NCI-H1930 (cell line): Measurements from ENCODE around the gene TNFSF9.
"Not testable (repeated sequence)": the region's sequence is repeated elsewhere in the genome, so short reads cannot be mapped to it uniquely, and the experiment has no call there.

ENCODE experiments used
- DNase-seq, 2 experiments: peaks; one replicate each; lab custom pipeline; 2025; lab: John Stamatoyannopoulos, UW

Gene TNFSF9

DNA sequence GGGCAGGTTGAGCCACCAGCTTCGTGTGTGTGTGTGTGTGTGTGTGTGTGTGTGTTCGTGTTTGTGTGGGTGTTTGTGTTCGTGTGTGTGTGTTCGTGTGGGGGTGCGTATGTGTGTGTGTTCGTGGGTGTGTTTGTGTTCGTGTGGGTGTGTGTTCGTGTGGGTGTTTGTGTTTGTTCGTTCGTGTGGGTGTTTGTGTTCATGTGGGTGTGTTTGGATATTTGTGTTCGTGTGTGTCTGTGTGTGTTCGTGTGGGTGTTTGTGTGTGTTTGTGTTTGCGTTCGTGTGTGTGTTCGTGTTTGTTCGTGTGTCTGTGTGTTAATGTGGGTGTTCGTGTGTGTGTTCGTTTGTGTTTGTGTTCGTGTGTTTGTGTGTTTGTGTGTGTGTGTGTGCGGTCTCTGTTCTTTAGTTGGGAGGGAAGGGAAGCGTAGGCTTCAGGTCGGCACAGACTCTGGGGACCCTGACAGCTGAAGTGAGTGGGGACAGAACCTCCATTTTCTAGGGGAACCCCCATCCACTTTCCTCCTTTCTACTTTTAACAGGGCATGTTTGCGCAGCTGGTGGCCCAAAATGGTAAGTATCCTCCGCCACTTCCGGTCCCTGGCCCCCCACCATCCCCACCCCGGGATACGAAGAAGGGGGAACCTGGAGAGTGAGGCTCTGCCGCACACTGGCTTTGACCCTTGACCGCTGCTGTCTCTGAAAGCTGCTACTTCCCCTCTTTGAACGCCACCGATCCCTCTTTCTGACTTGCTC is 1.6 kb downstream of the TNFSF9 start:
- DNase-seq = no peak

DNA sequence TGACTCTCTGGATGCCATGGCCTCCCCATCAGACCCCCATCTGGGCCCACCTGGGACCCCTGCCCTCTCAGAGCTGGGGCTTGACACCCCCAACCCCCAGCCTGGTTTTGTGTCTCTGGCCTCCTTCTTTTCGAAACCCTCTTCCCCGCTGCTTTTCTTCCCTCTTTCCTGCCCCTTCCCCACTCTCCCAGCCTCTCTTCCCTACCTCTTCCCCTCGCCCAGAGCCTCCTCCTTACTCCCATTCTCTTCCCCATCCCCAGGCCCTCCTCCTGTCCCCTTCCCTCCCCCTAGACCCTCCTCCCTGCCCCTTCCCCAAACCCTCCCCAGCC is 2.1 kb downstream of the TNFSF9 start:
- DNase-seq = no peak

DNA sequence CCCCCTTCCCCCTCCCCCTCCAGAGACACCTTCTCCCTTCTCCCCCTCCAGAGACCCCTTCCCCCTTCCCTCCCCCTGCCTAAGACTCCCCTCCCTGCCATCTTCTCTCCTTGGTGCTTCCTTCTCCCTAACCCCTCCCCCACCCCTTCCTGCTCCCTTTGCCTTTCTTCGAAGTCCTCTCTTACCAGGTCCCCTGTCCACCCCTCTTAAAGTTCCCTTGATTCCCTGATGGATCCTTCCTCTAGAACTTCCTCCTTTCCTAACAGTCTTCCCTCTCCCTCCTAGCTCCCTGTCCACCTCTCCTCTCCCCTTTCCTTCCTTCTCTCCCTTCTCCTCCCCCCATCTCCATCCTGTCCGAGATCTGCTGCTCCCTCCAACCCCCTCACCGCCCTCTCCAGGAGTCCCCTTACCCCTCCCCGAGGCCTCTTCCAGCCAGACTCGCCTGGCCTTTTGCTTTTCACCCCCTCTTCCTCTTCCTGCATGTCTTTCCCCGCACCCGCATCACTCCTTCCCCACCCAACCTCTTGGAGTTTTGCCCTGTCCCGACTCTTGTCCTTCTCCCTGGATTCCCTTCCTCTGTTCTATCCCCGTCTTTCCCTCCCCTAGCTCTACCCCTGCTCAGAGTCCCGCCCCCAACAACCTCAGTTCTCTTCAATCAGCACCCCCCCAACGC is 3.1 kb downstream of the TNFSF9 start:
- DNase-seq = no peak

DNA sequence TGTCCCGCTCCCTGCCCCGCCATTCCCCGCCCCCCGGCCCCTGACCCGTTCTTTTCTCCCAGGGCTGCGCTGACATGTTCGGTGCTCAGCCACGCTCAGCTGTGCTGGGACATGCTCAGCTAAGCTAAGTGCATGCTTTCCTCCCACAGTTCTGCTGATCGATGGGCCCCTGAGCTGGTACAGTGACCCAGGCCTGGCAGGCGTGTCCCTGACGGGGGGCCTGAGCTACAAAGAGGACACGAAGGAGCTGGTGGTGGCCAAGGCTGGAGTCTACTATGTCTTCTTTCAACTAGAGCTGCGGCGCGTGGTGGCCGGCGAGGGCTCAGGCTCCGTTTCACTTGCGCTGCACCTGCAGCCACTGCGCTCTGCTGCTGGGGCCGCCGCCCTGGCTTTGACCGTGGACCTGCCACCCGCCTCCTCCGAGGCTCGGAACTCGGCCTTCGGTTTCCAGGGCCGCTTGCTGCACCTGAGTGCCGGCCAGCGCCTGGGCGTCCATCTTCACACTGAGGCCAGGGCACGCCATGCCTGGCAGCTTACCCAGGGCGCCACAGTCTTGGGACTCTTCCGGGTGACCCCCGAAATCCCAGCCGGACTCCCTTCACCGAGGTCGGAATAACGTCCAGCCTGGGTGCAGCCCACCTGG is 3.7 kb downstream of the TNFSF9 start:
- DNase-seq = no peak

DNA sequence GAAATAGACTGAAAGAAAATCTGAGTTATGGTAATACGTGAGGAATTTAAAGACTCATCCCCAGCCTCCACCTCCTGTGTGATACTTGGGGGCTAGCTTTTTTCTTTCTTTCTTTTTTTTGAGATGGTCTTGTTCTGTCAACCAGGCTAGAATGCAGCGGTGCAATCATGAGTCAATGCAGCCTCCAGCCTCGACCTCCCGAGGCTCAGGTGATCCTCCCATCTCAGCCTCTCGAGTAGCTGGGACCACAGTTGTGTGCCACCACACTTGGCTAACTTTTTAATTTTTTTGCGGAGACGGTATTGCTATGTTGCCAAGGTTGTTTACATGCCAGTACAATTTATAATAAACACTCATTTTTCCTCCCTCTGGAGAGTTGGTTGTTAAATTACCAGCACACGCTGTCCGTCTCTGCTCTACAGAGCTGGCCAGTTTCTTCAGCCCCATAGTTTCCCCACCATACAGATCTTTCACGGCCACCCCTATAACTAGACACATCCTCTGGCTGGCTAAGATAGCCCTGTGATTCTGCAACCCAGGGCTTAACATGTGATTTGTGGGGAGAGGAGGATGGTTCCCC is 4.8 kb downstream of the TNFSF9 start:
- no peak for DNase-seq

DNA sequence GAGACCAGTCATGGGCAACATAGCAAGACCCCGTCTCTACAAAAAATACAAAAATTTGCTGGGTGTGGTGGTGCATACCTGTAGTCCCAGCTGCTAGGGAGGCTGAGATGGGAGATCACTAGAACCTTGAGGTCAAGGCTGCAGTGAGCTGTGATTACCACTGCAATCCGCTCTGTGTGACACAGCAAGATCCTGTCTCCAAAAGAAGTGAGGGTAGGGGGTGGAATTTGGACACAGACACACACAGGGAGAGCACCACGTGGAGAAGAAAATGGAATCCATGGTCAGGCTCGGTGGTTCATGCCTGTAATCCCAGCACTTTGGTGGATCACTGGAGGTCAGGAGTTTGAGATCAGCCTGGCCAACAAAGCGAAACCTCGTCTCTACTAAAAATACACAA is 8.7 kb downstream of the TNFSF9 start:
- DNase-seq = no peak

DNA sequence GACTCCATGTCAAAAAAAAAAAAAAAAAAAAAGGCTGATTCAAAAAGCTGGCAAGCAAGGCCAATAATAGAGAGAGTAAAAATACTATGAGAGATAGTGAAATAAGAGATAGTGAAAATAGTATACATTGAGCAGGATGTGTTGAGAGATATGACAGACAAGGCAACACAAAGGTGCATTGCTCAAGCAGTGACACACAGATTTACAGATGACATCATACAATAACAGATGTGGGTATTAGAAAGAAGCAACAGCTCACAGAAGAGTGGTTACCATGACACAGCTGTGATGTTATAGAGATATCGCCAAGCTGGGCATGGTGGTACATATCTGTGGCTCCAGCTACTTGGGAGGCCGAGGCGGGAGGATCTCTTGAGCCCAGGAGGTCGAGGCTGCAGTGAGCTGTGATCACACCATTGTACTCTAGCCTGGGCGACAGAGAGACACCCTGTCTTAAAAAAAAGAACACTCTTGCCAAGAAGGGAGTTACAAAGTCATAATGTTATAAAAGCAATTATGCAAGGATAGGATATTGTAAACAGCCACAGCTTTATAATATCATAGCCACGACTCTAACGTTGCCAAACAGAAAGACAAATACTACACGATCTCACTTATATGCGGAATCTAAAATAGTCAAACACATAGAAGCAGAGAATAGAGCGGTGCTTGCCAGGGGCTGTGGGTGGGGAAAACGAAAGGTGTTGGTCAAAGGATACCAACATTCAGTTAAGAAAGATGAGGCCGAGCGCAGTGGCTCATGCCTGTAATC is 10.3 kb downstream of the TNFSF9 start:
- DNase-seq = no peak

DNA sequence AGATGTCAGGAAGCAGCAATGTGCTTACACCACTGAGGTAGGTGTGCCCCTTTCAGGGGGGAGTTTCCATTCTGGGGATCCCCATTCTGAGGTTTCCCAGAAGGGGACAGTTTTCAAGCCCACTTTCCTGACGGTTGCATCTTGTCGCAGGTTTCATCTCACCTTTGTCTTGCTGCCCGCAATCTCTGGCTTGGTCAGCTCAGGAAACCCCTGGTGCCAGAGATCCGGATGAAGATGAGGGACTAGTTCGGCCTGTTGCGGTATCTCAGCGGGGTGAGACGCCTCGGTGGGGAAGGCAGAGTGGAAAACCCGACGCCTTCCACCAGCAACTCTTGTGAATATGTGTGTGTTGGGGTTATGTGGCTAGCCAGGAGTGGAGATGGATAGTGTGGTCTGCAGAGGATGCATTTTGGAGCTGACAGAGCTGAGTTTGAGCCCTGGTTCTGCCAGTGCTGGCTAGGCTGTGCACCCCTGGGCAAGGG is 13.1 kb downstream of the TNFSF9 start:
- no peak for DNase-seq

DNA sequence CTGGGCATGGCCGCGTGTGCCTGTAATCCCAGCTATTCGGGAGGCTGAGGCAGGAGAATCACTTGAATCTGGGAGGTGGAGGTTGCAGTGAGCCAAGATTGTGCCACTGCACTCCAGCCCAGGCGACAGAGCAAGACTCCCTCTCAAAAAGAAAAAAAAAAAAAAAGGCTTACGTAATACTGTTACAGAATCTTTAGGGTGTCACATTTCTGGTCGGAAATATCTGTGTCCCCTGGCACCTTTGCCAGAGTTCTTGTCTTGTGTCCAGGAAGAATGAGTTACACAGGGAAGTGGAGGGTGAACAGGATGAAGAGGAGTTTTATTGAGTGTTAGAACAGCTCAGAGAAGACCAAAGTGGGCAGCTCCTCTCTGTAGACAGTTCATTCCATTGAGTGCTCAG is 19.9 kb downstream of the TNFSF9 start:
- not testable (repeated sequence) for DNase-seq

DNA sequence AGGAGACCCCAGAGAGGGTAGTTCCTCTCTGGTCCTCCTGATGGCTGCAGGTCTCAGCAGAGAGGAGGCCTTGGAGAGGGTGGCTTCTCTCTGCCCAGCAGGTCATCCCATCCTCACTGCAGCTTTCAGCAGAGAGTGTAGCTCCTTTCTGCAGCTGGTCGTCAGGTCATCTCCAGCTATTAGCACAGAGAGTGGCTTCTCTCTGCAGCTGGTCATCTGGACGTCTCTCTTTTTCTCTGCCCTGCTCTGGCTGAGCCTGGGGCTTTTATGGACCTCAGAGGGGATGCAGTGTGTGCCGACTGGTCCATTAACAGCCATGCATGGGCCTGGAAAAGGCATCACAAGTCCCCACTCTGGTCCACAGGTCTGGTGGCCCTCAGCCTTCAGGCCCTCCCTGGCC is 20.3 kb downstream of the TNFSF9 start:
- no peak for DNase-seq

DNA sequence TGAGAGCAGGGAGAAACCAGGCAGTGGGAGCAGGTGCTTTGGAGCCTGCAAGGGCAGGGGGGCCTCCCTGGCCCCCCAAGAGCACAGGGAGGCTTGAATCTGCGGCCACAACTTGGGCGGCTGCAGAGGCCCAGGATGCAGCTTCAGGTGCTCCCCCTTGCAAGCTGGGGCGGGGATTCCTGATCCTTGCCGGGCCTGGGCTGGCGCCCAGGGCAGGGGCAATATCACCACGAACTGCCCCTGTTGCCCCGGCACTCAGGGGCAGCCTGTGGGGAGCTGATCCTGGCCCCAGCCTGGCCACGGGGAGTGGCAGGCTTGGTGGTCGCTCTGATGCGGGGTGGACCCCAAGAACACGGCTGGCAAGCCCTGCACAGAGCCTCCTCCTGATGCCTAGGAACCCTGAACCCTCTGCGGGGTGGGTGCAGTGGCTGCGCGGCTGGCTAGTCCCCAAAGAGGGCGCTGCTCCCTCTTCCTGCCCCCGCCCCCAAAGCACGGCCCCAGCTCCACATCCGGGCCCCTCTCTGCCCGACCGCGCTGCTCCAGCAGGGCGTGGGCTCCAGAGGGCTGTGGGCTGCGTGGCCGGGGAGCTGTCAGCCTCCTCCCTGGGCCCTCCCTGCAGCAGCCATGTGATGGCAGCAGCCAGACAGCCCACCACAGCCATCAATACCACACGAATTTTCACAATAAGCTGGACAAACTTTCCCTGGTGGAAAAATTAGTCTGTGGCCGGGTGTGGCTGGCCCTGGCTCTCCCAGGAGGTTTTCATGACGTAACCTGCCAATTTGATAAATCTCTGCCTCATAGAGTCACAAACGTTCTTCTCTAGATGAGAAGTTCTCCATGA is 21.0 kb downstream of the TNFSF9 start:
- DNase-seq = peak in 1 of 2 experiments; percentile 26

DNA sequence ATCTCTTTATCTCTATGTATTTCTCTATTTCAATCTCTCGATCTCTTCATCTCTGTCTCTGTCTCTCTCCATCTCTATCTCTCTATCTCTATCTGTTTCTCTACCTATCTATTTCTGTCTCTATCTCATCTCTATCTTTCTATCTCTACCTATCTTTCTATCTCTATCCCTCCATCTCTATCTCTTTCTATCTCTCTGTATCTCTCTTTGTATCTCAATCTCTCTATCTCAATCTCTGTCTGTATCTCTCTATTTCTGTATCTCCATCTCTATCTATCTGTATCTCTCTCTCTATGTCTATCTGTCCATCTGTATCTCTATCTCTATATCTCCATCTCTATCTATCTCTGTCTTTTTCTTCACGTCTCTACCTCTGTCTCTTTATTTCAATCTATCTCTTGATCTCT is 25.2 kb downstream of the TNFSF9 start:
- no peak for DNase-seq

DNA sequence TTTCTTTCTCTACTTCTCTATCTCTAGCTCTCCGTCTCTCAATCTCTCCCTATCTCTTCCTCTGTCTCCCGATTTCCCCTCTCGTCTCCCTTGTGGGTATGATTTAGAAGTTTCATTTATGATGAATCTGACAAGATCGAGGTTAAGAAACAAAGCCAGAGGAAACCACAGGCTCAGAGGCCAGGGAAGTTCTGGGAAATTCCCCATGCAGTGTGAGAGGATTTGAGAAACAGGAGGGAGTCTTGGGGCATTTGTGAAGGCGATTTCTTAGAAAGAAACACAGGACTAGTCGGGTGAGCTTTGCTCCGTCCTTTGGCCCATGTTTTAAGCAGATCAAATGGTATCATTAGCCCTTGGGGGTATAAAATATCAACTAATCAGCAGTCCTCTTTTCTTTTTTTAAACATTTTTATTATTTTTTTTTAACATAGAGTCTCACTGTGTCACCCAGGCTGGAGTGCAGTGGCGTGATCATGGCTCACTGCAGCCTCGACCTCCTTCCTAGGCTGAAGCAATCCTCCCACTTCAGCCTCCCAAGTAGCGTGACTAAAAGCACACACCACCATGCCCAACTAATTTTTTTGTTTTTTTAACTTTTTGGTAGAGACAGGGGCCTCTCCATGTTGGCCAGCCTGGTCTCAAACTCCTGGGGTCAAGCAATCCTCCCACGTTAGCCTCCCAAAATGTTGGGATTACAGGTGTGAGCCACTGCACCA is 25.8 kb downstream of the TNFSF9 start:
- DNase-seq = no peak

DNA sequence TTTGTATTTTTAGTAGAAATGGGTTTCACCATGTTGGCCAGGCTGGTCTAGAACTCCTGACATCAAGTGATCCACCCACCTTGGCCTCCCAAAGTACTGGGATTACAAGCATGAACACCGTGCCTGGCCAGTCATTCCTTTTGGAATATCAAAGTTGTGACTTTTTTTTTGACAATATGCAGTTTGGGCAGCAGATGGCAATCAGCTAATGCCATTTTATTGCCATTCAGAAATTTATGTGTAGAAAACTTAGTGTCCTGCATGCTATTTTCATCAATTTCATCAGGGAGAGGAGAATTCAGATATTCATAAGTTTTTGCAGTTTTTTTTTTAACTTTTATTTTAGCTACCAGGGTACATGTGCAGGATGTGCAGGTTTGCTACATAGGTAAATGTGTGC is 31.6 kb downstream of the TNFSF9 start:
- DNase-seq = not testable (repeated sequence)

DNA sequence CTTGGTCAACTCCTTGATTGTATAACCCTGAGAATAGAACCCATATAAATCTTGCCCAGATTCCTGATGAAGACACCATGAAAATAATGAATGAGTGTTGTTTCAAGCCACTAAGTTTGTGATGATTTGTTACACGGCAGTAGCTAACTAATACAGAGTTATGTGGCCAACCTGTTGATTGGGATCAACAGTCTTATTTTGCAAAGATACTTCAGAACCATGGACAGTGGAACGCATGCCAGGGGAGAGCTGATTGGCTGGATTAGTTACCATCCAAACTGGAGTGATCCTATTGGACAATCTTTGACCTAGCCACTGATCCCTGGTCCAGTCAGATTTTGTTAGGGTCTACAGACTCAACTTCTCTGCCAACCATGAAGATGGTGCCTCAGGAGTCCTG is 33.6 kb downstream of the TNFSF9 start:
- DNase-seq = no peak

DNA sequence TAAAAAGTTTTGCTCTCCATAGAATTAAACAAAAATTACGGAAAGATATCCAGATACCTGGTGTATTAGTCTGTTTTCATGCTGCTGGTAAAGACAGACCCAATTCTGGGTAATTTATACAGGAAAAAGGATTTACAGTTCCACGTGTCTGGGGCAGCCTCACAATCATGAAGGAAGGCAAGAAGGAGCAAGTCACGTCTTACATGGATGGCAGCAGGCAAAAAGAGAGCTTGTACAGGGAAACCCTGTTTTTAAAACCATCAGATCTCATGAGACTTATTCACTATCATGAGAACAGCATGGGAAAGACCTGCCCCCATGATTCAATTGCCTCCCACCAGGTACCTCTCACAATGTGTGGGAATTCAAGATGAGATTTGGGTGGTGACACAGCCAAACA is 35.9 kb downstream of the TNFSF9 start:
- not testable (repeated sequence) for DNase-seq

DNA sequence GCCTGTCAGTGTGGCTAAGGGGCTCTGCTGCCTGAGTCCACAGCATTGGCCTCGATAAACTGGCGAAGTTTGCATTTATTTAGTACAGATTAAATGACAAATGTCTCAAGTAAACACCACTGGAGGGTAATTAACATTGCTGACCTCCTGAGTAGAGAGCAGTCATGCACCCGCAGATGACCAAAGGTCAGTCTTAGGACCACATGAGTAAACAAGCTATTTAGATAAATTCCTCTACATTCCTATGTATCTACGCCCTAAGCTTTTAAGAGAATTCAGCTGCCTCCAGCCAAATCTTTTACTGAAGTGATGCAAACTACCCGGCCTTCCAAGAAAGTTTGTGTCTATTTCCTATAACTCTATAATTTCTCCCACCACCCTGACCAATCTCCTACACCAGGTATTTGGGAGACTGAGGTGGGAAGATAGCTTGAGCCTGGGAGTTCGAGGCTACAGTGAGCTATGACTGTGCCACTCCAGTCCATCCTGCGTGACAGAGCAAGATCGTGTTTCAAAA is 37.2 kb downstream of the TNFSF9 start:
- no peak for DNase-seq

DNA sequence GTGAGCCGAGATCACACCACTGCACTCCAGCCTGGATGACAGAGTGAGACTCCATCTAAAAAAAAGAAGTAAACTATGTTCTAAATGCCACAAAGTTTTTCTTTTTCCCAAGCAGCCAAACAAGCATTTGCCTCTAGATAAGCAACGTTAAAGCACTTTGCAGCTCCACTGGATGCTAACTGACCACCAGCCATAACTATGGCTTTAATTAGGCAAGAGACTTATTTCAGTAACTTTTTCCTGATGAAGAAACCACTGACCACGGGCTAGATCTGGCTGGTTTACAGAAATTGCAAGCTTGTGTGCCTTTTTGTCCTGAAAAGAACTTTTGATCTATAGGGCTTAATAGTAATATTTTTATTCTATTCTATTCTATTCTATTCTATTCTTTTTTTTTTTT is 38.0 kb downstream of the TNFSF9 start:
- no peak for DNase-seq

DNA sequence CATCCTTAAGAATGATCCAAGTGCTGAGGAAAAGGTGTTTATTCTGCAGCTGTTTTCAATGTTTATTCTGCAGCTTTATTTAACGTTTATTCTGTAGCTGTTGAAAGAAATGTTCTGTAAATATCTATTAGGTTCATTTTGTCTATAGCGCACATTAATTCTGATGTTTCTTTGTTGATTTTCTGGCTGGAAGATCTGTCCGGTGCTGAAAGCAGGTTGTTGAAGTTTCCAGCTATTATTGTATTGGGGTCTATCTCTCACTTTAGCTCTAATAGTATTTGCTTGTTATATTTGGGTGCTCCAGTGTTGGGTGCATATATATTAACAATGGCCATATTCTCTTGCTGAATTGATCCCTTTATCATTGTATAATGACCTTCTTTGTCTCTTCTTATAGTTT is 39.9 kb downstream of the TNFSF9 start:
- no peak for DNase-seq

DNA sequence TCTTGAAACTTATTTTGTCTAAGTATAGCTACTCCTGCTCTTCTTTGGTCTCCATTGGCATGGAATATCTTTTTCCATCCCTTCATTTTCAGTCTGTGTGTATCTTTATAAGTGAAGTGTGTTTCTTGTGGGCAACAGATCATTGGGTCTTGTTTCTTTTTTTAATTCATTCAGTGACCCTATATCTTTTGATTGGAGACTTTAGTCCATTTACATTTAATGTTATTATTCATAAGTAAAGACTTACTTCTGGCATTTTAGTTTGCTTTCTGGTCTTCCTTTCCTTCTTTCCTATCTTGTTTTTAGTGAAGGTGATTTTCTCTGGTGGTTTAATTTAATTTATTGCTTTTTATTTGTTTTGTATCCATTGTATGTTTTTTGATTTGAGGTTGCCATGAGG is 40.3 kb downstream of the TNFSF9 start:
- DNase-seq = no peak
